Gastroesophageal sphincter (tissue), 3 donors: Measurements from ENCODE around the gene FHIT.

Experiments used
- CTCF ChIP-seq, 4 experiments: fragments of 200-600 bp in 2 of 4; fragments of 450-650 bp in 2 of 4; sonication (generic) in 1 of 4; IDR thresholded peaks; one replicate each; pipeline ENCODE4 v1.5.1; 2017 to 2019; ENCODE audit warnings: antibody characterized with exemption in 4 of 4, mild to moderate bottlenecking in 2 of 4, moderate library complexity in 2 of 4
- EP300 ChIP-seq: sonication (generic); formaldehyde crosslinking; IDR thresholded peaks from one replicate; pipeline ENCODE4 v1.6.1; 2017; ENCODE audit warnings: antibody characterized with exemption, mild to moderate bottlenecking
- POLR2A ChIP-seq, 2 donors: fragments of 450-650 bp; IDR thresholded peaks; one replicate each; pipeline ENCODE4 v1.6.1; 2017; ENCODE audit warnings: antibody characterized with exemption in 2 of 2, mild to moderate bottlenecking in 2 of 2, moderate library complexity in 1 of 2

- TF ChIP-seq CTCF (IDR thresholded peaks at IDR 0.05) (no peak), POLR2A (IDR thresholded peaks at IDR 0.05) (no peak), EP300 (no peak)
Observed at GRCh38 chr3:60079076-60079475, 1172.2 kb downstream of the FHIT start.
